ENCODE results near the gene SIRPG. TPM values are rescaled to one million over a fixed set of nuclear protein-coding genes. Genes with fewer than 3 reads are reported as not detected.

The SIRPG gene
- total RNA-seq, 4 donors from 2014 or later, result not detected

GRCh38 chr20:1621316-1621715 lies 36.3 kb downstream of the SIRPG start:
- Histone ChIP-seq H3K27me3 (no peaks in the 10 kb centered on the region), H3K9me3 (no peaks in the 10 kb centered on the region), H3K4me1 (no peaks in the 10 kb centered on the region), H3K36me3 (no peaks in the 10 kb centered on the region), H3K4me3 (no peak overlapping the region), H3K27ac (no peak overlapping the region)
- intact Hi-C loops (cut with DNase I; ENCODE audit: low total_unique reads), result no loop called here
- DNase-seq (no peak), ATAC-seq (no peak)
- in situ Hi-C loops (cut with MboI; ENCODE audit: low sequenced_read_pairs in 4 of 4), result loop anchor here in 1 of 4 donors (10.0 kb wide), 1 partner anchor 57 kb away; no protein-coding TSS in a partner anchor
- TF ChIP-seq, protein P1, sequence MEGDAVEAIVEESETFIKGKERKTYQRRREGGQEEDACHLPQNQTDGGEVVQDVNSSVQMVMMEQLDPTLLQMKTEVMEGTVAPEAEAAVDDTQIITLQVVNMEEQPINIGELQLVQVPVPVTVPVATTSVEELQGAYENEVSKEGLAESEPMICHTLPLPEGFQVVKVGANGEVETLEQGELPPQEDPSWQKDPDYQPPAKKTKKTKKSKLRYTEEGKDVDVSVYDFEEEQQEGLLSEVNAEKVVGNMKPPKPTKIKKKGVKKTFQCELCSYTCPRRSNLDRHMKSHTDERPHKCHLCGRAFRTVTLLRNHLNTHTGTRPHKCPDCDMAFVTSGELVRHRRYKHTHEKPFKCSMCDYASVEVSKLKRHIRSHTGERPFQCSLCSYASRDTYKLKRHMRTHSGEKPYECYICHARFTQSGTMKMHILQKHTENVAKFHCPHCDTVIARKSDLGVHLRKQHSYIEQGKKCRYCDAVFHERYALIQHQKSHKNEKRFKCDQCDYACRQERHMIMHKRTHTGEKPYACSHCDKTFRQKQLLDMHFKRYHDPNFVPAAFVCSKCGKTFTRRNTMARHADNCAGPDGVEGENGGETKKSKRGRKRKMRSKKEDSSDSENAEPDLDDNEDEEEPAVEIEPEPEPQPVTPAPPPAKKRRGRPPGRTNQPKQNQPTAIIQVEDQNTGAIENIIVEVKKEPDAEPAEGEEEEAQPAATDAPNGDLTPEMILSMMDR (IDR thresholded peaks at IDR 0.05 in 4 of 5, conservative IDR thresholded peaks at IDR 0.05 in 1 of 5), result no peak
- no peak for TF ChIP-seq POLR2A (IDR thresholded peaks at IDR 0.05)

DNA sequence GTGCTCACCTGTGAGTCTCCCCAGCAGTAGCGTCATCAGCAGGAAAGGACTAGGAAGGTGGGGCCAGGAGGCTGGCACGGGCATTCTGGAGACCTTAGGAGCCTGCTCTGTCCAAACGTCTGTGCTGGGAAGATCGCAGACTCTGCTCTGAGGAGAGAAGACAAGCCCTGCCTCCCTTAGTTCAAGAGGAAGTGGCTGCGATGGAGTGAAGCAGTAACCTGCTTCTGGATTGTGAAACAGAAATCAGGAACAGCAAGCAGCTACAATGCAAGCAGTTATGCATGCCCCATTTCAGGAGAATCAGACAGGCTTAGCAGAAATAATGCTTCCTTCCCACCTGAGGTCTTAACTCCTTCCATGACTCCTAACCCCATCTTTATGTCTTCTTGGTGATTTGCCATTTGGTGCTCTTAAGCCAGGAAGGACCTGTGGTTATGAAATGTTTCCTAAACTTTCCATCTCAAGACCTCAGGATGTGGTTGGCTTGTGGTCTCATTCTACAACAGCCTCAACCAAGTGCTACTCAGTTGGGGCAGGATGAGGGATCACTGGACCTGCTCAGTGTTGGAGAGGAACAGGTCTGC lies 37.6 kb downstream of the SIRPG start, which contains the start of gene SIRPB1:
Gene SIRPB1, minus strand, starts transcription at position 149 of the 584 bp plus-strand sequence. Its CDS starts 65 bp downstream, at position 84.
- Histone ChIP-seq H3K4me1 (no peaks in the 10 kb centered on the region), H3K27ac (no peak within 1 kb of the TSS), H3K4me3 (no peak within 1 kb of the TSS), H3K9me3 (no peaks in the 10 kb centered on the region), H3K36me3 (no peaks in the 10 kb centered on the region), H3K27me3 (no peaks in the 10 kb centered on the region)
- ATAC-seq (no peak), DNase-seq (no peak)
- TF ChIP-seq POLR2A (IDR thresholded peaks at IDR 0.05), result no peak
- TF ChIP-seq, protein P1 (IDR thresholded peaks at IDR 0.05 in 4 of 5, conservative IDR thresholded peaks at IDR 0.05 in 1 of 5), result no peak
- intact Hi-C loops (cut with DNase I; ENCODE audit: low total_unique reads) (no loop called here), in situ Hi-C loops (cut with MboI; ENCODE audit: low sequenced_read_pairs in 4 of 4) (loop anchor here in 2 of 4 donors (5.0 to 10.0 kb wide), 2 partner anchors 43 to 55 kb away; no protein-coding TSS in a partner anchor)

- Histone ChIP-seq H3K36me3 (no peaks in the 10 kb centered on the region), H3K27me3 (no peaks in the 10 kb centered on the region), H3K4me1 (no peaks in the 10 kb centered on the region), H3K4me3 (no peak overlapping the region), H3K9me3 (no peaks in the 10 kb centered on the region), H3K27ac (no peak overlapping the region)
- in situ Hi-C loops (cut with MboI; ENCODE audit: low sequenced_read_pairs in 4 of 4), result loop anchor here in 1 of 4 donors (5.0 kb wide), 1 partner anchor 42 kb away; no protein-coding TSS in a partner anchor
- DNase-seq (no peak), ATAC-seq (no peak)
- intact Hi-C loops (cut with DNase I; ENCODE audit: low total_unique reads), result no loop called here
- TF ChIP-seq, protein P1 (IDR thresholded peaks at IDR 0.05 in 4 of 5, conservative IDR thresholded peaks at IDR 0.05 in 1 of 5), result no peak
- TF ChIP-seq POLR2A (IDR thresholded peaks at IDR 0.05), result no peak
Measured at GRCh38 chr20:1618954-1619540, 38.5 kb downstream of the SIRPG start.

- no peak for TF ChIP-seq POLR2A (IDR thresholded peaks at IDR 0.05)
- TF ChIP-seq, protein P1 (IDR thresholded peaks at IDR 0.05 in 4 of 5, conservative IDR thresholded peaks at IDR 0.05 in 1 of 5), result no peak
- in situ Hi-C loops (cut with MboI; ENCODE audit: low sequenced_read_pairs in 4 of 4) (loop anchor here in 1 of 4 donors (5.0 kb wide), 1 partner anchor 41 kb away; no protein-coding TSS in a partner anchor), intact Hi-C loops (cut with DNase I; ENCODE audit: low total_unique reads) (no loop called here)
- no peaks in the 10 kb centered on the region for H3K9me3 ChIP-seq
- DNase-seq (no peak), ATAC-seq (no peak)
- no peak overlapping the region for H3K4me3 ChIP-seq
- no peaks in the 10 kb centered on the region for H3K4me1 ChIP-seq
- no peak overlapping the region for H3K27ac ChIP-seq
- H3K36me3 ChIP-seq, result no peaks in the 10 kb centered on the region
- H3K27me3 ChIP-seq, result no peaks in the 10 kb centered on the region
Measured at GRCh38 chr20:1618479-1618878, 39.1 kb downstream of the SIRPG start.

Measured in gastrocnemius medialis (tissue), 4 donors.